Naive thymus-derived CD4-positive, alpha-beta T cell (primary cell): ENCODE results near the gene ACYP2. TPM values are rescaled to one million over a fixed set of nuclear protein-coding genes. Genes with fewer than 3 reads are reported as not detected.
"Not testable (repeated sequence)": the region's sequence is repeated elsewhere in the genome, so short reads cannot be mapped to it uniquely, and the experiment has no call there.

Experiments used
- ATAC-seq: fragments of 150-1000 bp; cut with Tn5 transposase; 2 replicates; pipeline ENCODE4 v1.10.0; 2021; ENCODE audit warnings: mild to moderate bottlenecking, moderate library complexity
- CTCF ChIA-PET: fragments of 350-600 bp; sonication (Branson Sonifier 250); formaldehyde crosslinking; loops from one replicate; lab custom pipeline; 2021; ENCODE audit warnings: antibody characterized with exemption; lab: Charles Lee
- POLR2A ChIA-PET: fragments of 350-600 bp; sonication (Branson Sonifier 250); formaldehyde crosslinking; loops from one replicate; lab custom pipeline; 2021; ENCODE audit warnings: antibody characterized with exemption, inconsistent platforms; lab: Charles Lee
- DNase-seq, 9 donors: peaks; one replicate each; pipeline versions ENCODE4 v3.0.0 to v3.0.0-alpha.2; 2020 to 2022; ENCODE audit warnings: mixed read lengths in 1 of 9
- H3K27ac ChIP-seq: one replicate; pipeline ENCODE4 v1.7.0; 2013; ENCODE audit warnings: mild to moderate bottlenecking, low read depth, low read length, moderate library complexity
- H3K27me3 ChIP-seq, 2 donors: one replicate each; pipeline ENCODE4 v1.7.0; 2013; ENCODE audit warnings: low read length in 2 of 2, mild to moderate bottlenecking in 2 of 2, moderate library complexity in 2 of 2; ENCODE audit not compliant: control insufficient read depth in 2 of 2, insufficient read depth in 2 of 2
- H3K36me3 ChIP-seq, 3 experiments: 1 replicate in 2 of 3; 2 replicates in 1 of 3; pipeline ENCODE4 v1.7.0; 2013; ENCODE audit warnings: low read length in 3 of 3, mild to moderate bottlenecking in 3 of 3, moderate library complexity in 1 of 3; ENCODE audit not compliant: insufficient read depth in 3 of 3, control insufficient read depth in 2 of 3
- H3K4me1 ChIP-seq, 2 donors: one replicate each; pipeline ENCODE4 v1.7.0; 2013; ENCODE audit warnings: low read length in 2 of 2, mild to moderate bottlenecking in 2 of 2, moderate library complexity in 1 of 2; ENCODE audit not compliant: control insufficient read depth in 2 of 2, insufficient read depth in 2 of 2
- H3K4me3 ChIP-seq: 2 replicates; pipeline ENCODE4 v1.7.0; 2013; ENCODE audit warnings: mild to moderate bottlenecking, low read length
- H3K9me3 ChIP-seq, 3 experiments: 1 replicate in 2 of 3; 2 replicates in 1 of 3; pipeline ENCODE4 v1.7.0; 2013; ENCODE audit warnings: low read length in 3 of 3; ENCODE audit not compliant: control insufficient read depth in 2 of 3
- H3K27ac Mint-ChIP-seq, 9 donors: one replicate each; pipeline ENCODE4 v1.8.0; 2020 to 2022; ENCODE audit warnings: mixed read lengths in 9 of 9, mild to moderate bottlenecking in 8 of 9, moderate library complexity in 5 of 9, inconsistent platforms in 2 of 9
- H3K27me3 Mint-ChIP-seq, 5 donors: one replicate each; pipeline ENCODE4 v1.8.0; 2021 to 2022; ENCODE audit warnings: mixed read lengths in 5 of 5, mild to moderate bottlenecking in 1 of 5
- H3K36me3 Mint-ChIP-seq, 5 donors: one replicate each; pipeline ENCODE4 v1.8.0; 2020 to 2022; ENCODE audit warnings: mixed read lengths in 5 of 5, mild to moderate bottlenecking in 3 of 5, inconsistent platforms in 1 of 5
- H3K4me1 Mint-ChIP-seq, 7 donors: one replicate each; pipeline ENCODE4 v1.8.0; 2020 to 2022; ENCODE audit warnings: mixed read lengths in 7 of 7, mild to moderate bottlenecking in 3 of 7, inconsistent platforms in 1 of 7
- H3K4me3 Mint-ChIP-seq, 10 donors: one replicate each; pipeline ENCODE4 v1.8.0; 2020 to 2022; ENCODE audit warnings: mild to moderate bottlenecking in 10 of 10, mixed read lengths in 10 of 10, moderate library complexity in 6 of 10, inconsistent platforms in 2 of 10
- H3K9me3 Mint-ChIP-seq, 11 donors: one replicate each; pipeline ENCODE4 v1.8.0; 2020 to 2022; ENCODE audit warnings: mixed read lengths in 11 of 11, mild to moderate bottlenecking in 4 of 11, inconsistent platforms in 1 of 11, moderate library complexity in 1 of 11
- intact Hi-C, 2 donors: fragments of 100-400 bp; cut with micrococcal nuclease; formaldehyde crosslinking; loops; one replicate each; pipeline ENCODE4 v1.15.1; 2023
- polyA plus RNA-seq, 2 donors: library from polyadenylated mRNA; unstranded; fragments of 300-500 nt; fragmentation: Illumina TruSeq; gene quantifications; one replicate each; pipeline ENCODE4 v1.2.3, GENCODE V29; 2021
- total RNA-seq, 6 experiments: library from RNA in 5 of 6; stranded (reverse) in 5 of 6; gene quantifications; 1 replicate in 5 of 6; 2 replicates in 1 of 6; pipeline ENCODE4 v1.2.3 and lab custom pipeline; 2021 to 2026

ACYP2 gene
- total and polyA plus RNA-seq, 7 experiments from 2014 or later = 11.2 to 23.0 (median 15.6) TPM

DNA sequence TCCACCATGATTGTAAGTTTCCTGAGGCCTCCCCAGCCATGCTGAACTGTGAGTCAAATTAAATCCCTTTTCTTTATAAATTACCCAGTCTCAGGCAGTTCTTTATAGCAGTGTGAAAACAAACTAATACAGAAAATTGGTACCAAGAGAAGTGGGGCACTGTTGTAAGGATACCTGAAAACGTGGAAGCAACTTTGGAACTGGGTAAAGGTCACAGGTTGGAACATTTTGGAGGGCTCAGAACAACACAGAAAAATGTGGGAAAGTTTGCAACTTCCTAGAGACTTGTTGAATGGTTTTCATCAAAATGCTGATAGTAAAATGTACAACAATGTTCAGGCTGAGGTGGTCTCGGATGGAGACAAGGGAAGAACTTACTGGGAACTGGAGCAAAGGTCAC lies 209.1 kb downstream of the ACYP2 start:
- H3K27ac ChIP-seq, H3K27ac Mint-ChIP-seq, CTCF ChIA-PET, H3K9me3 ChIP-seq, intact Hi-C loops, DNase-seq, H3K27me3 ChIP-seq, POLR2A ChIA-PET, H3K4me1 ChIP-seq, H3K36me3 ChIP-seq, H3K4me3 Mint-ChIP-seq, H3K4me3 ChIP-seq, H3K4me1 Mint-ChIP-seq, ATAC-seq: not testable (repeated sequence)
- peaks cover 0 to 10% (median 0%) of the 10 kb centered on the region in 5 donors for H3K36me3 Mint-ChIP-seq
- H3K27me3 Mint-ChIP-seq = peaks cover 6 to 12% (median 9%) of the 10 kb centered on the region in 5 donors
- peaks cover 2 to 30% (median 6%) of the 10 kb centered on the region in 11 donors for H3K9me3 Mint-ChIP-seq

DNA sequence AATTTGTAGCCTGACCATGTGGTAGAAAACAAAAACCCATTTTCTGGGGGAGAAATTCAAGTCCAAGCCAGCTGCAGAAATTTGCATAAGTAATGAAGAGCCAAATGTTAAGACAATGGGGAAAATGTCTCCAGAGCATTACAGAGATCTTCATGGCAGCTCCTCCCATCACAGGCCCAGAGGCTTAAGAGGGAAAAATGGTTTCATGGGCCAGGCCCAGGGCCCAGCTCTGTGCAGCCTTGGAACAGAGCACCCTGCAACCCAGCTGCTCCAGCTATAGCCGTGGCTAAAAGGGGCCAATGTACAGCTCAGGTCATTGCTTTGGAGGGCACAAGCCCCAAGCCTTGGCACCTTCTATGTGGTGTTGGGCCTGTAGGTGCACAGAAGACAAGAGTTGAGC lies 209.7 kb downstream of the ACYP2 start:
- Histone ChIP-seq H3K4me3 (no peak overlapping the region), H3K9me3 (peaks cover 0 to 3% (median 0%) of the 10 kb centered on the region in 3 experiments), H3K36me3 (no peaks in the 10 kb centered on the region), H3K27ac (no peak overlapping the region), H3K27me3 (peaks cover 0 to 5% of the 10 kb centered on the region in 2 donors), H3K4me1 (peaks cover 0 to 2% of the 10 kb centered on the region in 2 donors)
- intact Hi-C loops = no loop called here
- peaks cover 0 to 4% (median 2%) of the 10 kb centered on the region in 7 donors for H3K4me1 Mint-ChIP-seq
- peaks cover 2 to 30% (median 6%) of the 10 kb centered on the region in 11 donors for H3K9me3 Mint-ChIP-seq
- ChIA-PET POLR2A (interaction anchor here (0.5 kb wide), 1 partner anchor 63 kb away, joined by 4 read pairs; no protein-coding TSS in a partner anchor), CTCF (no interaction called here)
- ATAC-seq (no peak), DNase-seq (no peak)
- H3K27ac Mint-ChIP-seq = no peak overlapping the region
- H3K36me3 Mint-ChIP-seq = peaks cover 0 to 10% (median 0%) of the 10 kb centered on the region in 5 donors
- H3K27me3 Mint-ChIP-seq = peaks cover 6 to 16% (median 10%) of the 10 kb centered on the region in 5 donors
- no peak overlapping the region for H3K4me3 Mint-ChIP-seq

GRCh38 chr2:54329482-54330161 lies 214.2 kb downstream of the ACYP2 start:
- H3K4me1 ChIP-seq = peaks cover 0 to 4% of the 10 kb centered on the region in 2 donors
- Mint-ChIP-seq H3K36me3 (peaks cover 0 to 5% (median 0%) of the 10 kb centered on the region in 5 donors), H3K4me1 (peaks cover 6 to 16% (median 9%) of the 10 kb centered on the region in 7 donors), H3K9me3 (peaks cover 0 to 22% (median 4%) of the 10 kb centered on the region in 11 donors), H3K27ac (peak overlapping the region in 3 of 9 donors; percentile 5 to 76 (median 13)), H3K27me3 (peaks cover 7 to 35% (median 15%) of the 10 kb centered on the region in 5 donors), H3K4me3 (peak overlapping the region; percentile 12 to 95 (median 91))
- H3K9me3 ChIP-seq = peaks cover 0 to 3% (median 0%) of the 10 kb centered on the region in 3 experiments
- ChIA-PET POLR2A (no interaction called here), CTCF (no interaction called here)
- H3K4me3 ChIP-seq = peak overlapping the region; percentile 74
- DNase-seq = no peak
- intact Hi-C loops = loop anchor here (1.0 to 5.0 kb wide), 5 partner anchors 214 to 1090 kb away; partner anchors contain the start of genes ACYP2 (in 2 of the 2), EML6 (in 2 of the 2), ASB3 (in 1 of the 2) and CCDC88A (in 1 of the 2)
- H3K36me3 ChIP-seq = no peaks in the 10 kb centered on the region
- H3K27ac ChIP-seq = no peak overlapping the region
- H3K27me3 ChIP-seq = peaks cover 0 to 5% of the 10 kb centered on the region in 2 donors
- ATAC-seq = no peak

DNA sequence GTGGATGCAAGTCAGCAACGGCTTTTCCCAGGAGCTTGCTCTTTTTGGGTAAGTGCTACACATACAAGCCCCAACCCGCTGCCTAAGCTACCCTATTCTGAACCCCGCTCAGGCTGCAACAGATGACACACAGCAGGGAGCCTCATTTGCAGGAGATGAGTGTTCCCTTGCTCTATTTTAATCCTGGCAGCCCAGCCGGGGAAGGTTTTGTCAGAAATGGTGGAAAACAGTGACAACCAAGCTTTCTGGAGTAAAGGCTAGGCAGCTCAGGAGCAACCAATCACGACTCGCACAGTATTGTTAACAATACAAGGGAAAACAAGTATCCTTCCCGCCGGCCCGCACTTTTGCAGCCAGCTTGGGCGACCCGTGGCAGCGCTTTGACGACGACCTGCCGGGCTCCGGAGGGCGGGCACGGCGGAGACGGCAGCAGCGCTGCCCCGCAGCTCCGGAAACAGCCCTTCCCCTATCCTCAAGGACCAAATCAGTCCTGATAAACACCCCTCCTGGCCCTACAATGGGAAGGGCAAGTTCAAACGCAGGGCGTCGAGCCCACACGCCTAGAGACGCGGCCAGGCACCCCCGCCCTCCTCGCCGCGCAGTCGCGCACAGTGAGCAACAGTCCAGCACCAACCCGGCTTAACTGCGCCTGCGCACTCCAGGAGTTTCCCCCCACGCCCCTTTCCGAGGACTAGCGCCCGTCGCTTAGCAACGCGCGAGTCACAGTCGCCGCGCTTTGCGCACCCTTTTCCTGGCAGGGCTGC lies 214.9 kb downstream of the ACYP2 start:
- Mint-ChIP-seq H3K27ac (peak overlapping the region; percentile 5 to 89 (median 76)), H3K9me3 (peaks cover 0 to 15% (median 0%) of the 10 kb centered on the region in 11 donors), H3K27me3 (peaks cover 7 to 39% (median 14%) of the 10 kb centered on the region in 5 donors), H3K36me3 (no peaks in the 10 kb centered on the region), H3K4me1 (peaks cover 6 to 16% (median 9%) of the 10 kb centered on the region in 7 donors), H3K4me3 (peak overlapping the region; percentile 88 to 95 (median 91))
- Histone ChIP-seq H3K9me3 (no peaks in the 10 kb centered on the region), H3K4me1 (peaks cover 0 to 4% of the 10 kb centered on the region in 2 donors), H3K27me3 (peaks cover 0 to 5% of the 10 kb centered on the region in 2 donors), H3K27ac (peak overlapping the region; percentile 45), H3K36me3 (no peaks in the 10 kb centered on the region), H3K4me3 (peak overlapping the region; percentile 74)
- intact Hi-C loops = loop anchor here (1.0 to 5.0 kb wide), 5 partner anchors 215 to 1089 kb away; partner anchors contain the start of genes ACYP2 (in 2 of the 2), EML6 (in 2 of the 2), ASB3 (in 1 of the 2) and CCDC88A (in 1 of the 2)
- ATAC-seq = peak; percentile 98
- peak; percentile 64 to 86 (median 82) for DNase-seq
- CTCF ChIA-PET = interaction anchor here (0.6 kb wide), 1 partner anchor 17 kb away, joined by 3 read pairs; no protein-coding TSS in a partner anchor
- POLR2A ChIA-PET = no interaction called here

DNA sequence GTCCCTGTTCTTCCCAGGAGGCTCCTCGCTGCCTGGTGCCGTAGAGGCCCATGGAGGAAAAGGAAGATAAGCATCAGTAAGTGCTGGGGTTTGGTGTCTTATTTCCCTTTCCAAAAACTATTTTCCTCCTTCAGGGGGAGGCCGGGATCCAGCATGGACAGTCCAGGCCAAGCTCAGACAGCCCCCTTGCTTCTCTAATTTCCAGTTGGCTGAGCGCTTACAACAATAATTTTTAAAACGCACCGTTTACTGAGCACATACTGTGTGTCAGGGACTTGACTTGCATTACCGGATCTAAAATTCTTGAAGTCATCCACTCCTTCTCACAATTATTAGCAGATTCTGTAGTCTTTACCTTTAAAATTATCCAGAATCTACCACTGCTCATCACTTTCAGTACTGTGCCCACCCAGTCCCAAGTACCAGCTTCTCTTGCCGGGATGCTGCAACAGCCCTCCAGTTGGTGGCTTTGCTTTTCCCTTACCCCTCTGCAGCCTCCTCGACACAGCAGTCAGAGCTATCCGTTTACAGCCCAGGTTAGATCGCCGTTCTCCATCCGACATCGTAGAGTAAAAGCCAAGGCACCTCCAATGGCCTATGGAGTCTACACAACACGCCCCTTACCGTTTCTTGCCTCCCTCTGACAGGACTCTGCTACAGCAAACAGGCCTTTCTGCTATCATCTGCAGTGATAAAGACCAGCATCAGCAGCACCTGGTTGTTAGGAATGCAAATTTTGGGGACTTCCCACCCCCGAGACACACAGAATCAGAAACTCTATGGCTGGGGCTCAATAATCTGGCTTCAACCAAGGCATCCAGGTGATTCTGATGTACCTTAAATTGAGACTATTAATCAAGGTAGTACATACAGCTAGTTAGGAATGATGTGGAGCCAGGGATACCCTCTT lies 215.8 kb downstream of the ACYP2 start:
- DNase-seq (no peak), ATAC-seq (no peak)
- no peaks in the 10 kb centered on the region for H3K36me3 Mint-ChIP-seq
- H3K4me3 Mint-ChIP-seq = peak overlapping the region; percentile 88 to 95 (median 91)
- peaks cover 6 to 16% (median 9%) of the 10 kb centered on the region in 7 donors for H3K4me1 Mint-ChIP-seq
- ChIA-PET CTCF (no interaction called here), POLR2A (no interaction called here)
- Histone ChIP-seq H3K4me3 (peak overlapping the region; percentile 74), H3K9me3 (no peaks in the 10 kb centered on the region), H3K27ac (peak overlapping the region; percentile 45), H3K27me3 (peaks cover 0 to 5% of the 10 kb centered on the region in 2 donors), H3K36me3 (no peaks in the 10 kb centered on the region), H3K4me1 (peaks cover 0 to 4% of the 10 kb centered on the region in 2 donors)
- peaks cover 0 to 7% (median 0%) of the 10 kb centered on the region in 11 donors for H3K9me3 Mint-ChIP-seq
- intact Hi-C loops = loop anchor here (1.0 to 5.0 kb wide), 5 partner anchors 216 to 1088 kb away; partner anchors contain the start of genes ACYP2 (in 2 of the 2), EML6 (in 2 of the 2), ASB3 (in 1 of the 2) and CCDC88A (in 1 of the 2)
- H3K27me3 Mint-ChIP-seq = peaks cover 7 to 39% (median 14%) of the 10 kb centered on the region in 5 donors
- H3K27ac Mint-ChIP-seq = peak overlapping the region; percentile 5 to 89 (median 76)
